GM21529 (cell line): ENCODE data around the gene ZNF628.

Experiments
- ATAC-seq: cut with Tn5 transposase; IDR thresholded peaks from one replicate; pipeline ENCODE4 v1.9.1; 2021; ENCODE audit not compliant: unreplicated experiment

ZNF628 gene

DNA sequence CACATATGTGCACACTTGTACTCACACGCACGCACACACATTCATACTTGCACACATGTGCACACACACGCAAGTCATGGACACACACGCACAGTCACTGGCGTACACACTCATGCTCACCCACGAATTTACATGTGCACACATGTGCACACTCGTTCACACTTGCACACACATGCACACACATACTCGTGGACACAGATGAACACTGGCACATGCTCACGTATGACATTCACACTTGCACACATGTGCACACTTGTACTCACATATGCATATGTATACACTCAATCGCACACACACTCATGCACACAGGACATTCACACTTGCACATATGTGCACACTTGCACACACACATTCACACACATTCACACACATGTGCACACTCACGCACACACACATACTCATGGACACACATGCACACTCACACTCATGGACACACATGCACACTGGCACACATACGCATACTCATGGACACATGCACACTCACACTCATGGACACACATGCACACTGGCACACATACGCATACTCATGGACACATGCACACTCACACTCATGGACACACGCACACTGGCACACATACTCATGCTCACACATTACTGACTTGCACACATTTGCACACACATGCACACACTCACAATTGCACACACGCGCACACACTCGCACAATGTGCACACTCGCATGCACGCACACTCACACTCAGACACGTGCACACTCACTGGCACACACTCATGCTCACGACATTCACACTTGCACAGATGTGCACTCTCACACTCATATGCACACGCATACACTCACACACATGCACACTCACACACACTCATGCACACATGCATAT, 51.0 kb downstream of the ZNF628 start:
- no peak for ATAC-seq

DNA sequence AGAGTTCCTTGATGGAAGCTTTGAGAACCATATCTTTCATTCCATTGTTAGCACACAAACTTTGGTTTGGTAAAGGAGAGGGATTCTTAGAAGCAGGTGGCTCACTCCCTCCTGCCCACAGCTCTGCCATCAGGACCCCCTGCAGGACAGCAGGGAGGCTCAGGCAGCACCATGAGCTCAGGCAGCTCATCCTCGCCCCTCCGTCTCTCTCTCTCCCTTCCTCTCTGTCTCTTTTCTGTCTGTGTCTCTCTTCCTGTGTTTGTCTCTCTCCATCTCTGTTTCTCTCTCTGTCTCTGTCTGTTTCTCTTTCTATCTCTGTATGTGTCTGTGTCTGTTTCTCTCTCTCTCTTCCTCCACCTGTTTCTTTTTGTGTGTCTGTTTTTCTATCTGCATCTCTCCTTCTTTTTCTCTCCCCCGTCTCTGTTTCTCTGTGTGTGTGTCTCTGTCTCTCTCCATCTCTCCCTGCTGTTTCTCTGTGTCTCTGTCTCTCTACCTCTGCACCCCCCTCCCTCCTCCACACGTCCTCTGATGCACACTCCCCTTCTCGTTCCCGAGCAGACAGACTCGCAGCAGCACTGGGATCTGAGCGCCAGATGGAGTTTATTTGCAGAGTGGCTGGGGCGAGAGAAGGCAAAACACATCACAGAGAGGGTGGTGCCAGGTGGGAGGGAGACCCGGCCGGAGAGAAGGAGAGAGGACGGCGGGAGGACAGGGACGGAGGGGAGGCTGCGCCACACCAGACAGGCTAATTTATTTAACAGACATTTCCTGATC, 51.8 kb downstream of the ZNF628 start:
- ATAC-seq, result no peak

DNA sequence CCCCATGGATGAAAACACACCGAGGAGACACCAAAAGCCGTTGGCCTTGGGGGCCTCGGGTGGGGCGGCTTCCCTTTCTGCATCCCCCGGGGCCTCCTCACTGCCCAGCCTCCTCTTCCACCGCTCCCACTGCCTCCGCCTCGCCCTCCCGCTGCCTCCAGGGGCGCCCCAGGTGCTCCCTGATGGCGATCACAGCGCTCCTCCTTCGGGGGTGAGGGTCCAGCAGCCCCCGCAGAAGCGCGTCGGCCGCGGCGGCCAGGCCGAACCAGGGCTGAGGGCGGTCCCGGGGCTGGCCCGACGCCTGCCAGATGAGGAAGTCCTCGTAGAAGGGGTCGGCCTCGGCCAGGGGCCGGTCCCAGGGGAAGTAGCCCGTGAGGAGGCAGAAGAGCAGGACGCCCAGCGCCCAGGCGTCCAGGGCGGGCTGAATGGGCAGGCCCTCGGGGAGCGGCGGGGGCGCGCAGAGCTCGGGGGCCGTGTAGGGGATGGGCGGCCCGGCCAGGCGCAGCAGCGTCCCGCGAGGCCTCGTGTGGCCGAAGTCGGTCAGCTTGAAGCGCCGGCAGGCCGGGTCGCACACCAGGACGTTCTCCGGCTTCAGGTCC, 53.3 kb downstream of the ZNF628 start:
- ATAC-seq, result no peak

DNA sequence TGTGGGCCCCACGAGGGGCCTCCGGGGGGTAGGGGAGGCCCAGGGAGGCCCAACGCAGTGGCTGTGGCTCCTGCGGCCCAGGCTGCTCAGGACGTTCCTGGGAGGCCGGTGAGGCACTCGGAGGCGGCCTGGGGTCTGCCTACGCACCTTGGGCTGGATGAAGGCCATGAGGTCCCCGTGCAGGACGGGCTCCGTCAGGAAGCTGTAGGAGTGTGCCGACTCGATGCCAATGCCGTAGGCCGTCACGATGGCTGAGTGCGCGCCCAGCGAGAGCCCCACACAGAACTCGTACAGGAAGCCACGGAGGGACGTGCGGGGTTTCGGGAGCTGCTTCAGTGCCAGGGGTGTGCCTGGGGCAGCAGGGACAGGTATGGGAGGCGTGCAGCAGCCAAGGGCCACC, 54.6 kb downstream of the ZNF628 start:
- no peak for ATAC-seq
